ENCODE data around the gene MSS51.

GRCh38 chr10:73414230-73414945 is 19.0 kb downstream of the MSS51 start:
- TF ChIP-seq POLR2AphosphoS5 (IDR thresholded peaks at IDR 0.05) (no peak), POLR2A (IDR thresholded peaks at IDR 0.05) (no peak)
